GM11168 (cell line): ENCODE results near the gene SPRYD3.
"Not testable (repeated sequence)": the region's sequence is repeated elsewhere in the genome, so short reads cannot be mapped to it uniquely, and the experiment has no call there.

Experiments used
- in situ Hi-C: fragments of 300-500 bp; cut with MboI; formaldehyde crosslinking; loops from one replicate; pipeline ENCODE4 v1.12.0; 2022; ENCODE audit warnings: low sequenced_read_pairs; ENCODE audit not compliant: unreplicated experiment

The SPRYD3 gene

GRCh38 chr12:53036802-53037201 lies 42.4 kb downstream of the SPRYD3 start:
- in situ Hi-C loops: no loop called here

GRCh38 chr12:53034459-53034858 lies 44.7 kb downstream of the SPRYD3 start:
- in situ Hi-C loops: no loop called here

GRCh38 chr12:53033832-53034231 lies 45.4 kb downstream of the SPRYD3 start:
- in situ Hi-C loops: not testable (repeated sequence)

- in situ Hi-C loops: no loop called here
Observed at GRCh38 chr12:53031616-53032015, 47.6 kb downstream of the SPRYD3 start.

GRCh38 chr12:53027014-53027413 lies 52.2 kb downstream of the SPRYD3 start:
- in situ Hi-C loops: not testable (repeated sequence)

- in situ Hi-C loops: no loop called here
Observed at GRCh38 chr12:53025250-53025649, 53.9 kb downstream of the SPRYD3 start.

GRCh38 chr12:53014709-53015108 lies 64.5 kb downstream of the SPRYD3 start:
- in situ Hi-C loops: no loop called here
